HG03097 (cell line): ENCODE data around the gene TSC1.

Experiments
- ATAC-seq: cut with Tn5 transposase; IDR thresholded peaks from one replicate; pipeline ENCODE4 v1.9.1; 2021; ENCODE audit not compliant: unreplicated experiment, low FRiP score

The TSC1 gene

DNA sequence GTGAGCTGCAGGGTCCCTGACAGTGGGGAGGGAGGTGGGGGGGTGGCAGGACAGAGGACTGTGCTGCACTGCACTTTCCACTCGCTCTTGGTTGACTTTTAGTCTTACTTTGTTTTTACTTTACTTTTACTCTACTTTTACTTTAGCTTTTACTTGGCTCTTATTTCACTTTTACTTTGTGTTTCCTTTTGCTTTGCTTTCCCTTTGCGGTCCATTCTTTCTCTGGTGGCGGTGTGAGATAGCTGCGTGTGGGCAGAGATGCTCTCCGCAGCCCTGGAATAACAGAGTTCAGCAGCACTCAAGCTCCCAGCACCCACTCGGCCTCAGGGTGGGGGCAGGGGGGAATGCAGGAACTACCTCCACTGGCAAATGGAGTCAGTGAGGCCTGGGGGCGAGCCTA, 71.0 kb downstream of the TSC1 start:
- no peak for ATAC-seq

- no peak for ATAC-seq
These were observed 75.2 kb downstream of the TSC1 start for GRCh38 chr9:132869266-132869665.

- no peak for ATAC-seq
These were observed 77.5 kb downstream of the TSC1 start for GRCh38 chr9:132866898-132867297.

DNA sequence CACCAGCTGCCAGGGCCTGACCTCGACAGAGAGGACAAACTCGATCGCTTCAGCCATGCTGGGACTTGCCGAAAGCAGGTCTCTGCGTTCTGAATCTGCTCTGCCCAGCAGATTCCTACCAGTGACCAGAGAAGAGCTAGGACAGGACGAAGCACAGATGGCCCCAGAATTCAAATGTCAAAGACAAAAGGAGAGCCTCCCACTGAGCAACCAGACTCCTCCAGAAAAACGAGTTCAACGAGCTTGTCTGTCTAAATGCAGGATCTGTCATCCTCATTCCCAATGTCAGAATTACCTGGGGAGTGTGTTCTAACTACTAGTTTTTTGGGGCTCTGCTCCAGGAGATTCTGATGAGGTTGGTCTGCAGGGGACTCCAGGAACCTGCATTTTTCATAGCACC, 79.7 kb downstream of the TSC1 start:
- no peak for ATAC-seq

DNA sequence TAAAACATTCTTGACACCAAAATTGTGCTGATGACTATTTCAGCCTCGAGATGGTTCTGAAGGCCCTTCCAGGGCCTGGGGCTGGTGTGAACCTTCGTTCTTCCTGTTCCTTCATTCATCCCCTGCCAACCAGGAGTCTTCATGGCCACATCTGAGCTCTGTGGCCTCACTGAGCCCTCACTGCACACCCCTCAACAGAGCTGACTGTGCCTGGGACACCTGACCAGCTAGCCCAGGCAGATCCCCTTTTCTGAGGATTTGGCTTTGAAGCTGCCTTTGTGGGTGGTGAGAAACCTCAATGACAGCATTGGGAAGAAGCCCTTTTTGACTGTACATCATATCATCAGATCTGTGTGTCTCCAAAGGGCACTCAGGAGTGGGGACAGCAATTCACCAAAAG, 80.1 kb downstream of the TSC1 start:
- no peak for ATAC-seq

DNA sequence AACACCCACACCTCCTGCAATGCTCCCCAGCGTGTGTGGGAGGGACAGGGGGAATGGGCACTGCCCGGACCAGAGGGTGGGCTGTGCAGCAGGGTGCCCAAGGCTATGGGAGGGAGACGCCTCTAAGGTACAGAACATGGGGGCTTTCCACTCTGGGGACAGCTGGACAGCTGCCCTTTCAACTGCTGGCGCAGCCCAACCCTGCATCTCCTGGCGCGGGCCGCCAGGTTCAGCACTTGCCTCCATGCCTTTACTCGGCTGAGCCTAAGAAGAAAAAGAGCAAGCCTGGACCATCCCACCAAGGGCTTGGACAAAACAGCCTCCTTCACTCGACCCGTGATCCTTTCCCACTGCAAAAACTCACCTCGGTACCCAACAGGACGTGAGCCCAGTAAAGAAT, 81.3 kb downstream of the TSC1 start:
- no peak for ATAC-seq

- no peak for ATAC-seq
These were observed 81.9 kb downstream of the TSC1 start for GRCh38 chr9:132862533-132862932.

DNA sequence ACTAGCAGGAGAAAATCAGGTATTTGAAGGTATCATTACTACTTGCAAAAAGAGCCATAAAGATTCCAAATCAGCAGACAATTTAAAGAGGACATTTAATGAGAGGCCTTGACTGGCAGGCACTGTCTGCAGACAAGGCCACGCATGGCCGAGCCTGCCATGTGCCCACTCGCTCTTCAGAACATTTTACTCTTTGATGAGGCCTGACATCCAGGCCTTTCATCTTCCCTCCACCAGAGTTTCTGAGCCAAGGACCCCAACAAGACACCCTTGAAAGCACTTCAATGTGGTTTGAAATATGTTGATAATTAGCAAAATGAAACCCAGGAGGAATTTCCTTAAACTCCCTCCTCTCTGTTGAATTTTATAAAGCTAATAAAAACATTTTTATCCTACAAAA, 82.8 kb downstream of the TSC1 start:
- ATAC-seq: no peak

GRCh38 chr9:132858751-132859150, 85.7 kb downstream of the TSC1 start:
- no peak for ATAC-seq

- ATAC-seq: no peak
These were observed 86.6 kb downstream of the TSC1 start for GRCh38 chr9:132857616-132858342.

GRCh38 chr9:132857031-132857430, 87.4 kb downstream of the TSC1 start:
- no peak for ATAC-seq

- ATAC-seq: no peak
These were observed 88.5 kb downstream of the TSC1 start for GRCh38 chr9:132855904-132856303.

DNA sequence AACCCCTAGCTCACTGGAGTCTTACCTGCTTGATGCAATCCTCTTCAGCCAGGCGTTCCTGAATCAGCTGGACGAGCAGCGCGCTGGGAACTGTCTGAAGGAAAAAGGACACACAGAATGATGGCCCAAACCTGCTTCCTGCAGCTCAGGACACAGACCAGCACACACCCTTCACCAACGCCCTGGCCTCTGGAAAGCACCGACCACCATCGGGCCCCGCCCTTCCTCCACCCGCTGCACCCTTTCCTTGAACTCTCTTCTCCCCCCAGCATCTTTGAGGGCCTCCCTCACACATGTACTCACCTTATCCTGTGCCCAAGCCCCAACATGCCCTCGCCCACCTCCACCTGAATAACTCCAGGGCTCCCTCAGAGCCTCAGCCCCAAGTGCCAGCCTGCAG, 89.6 kb downstream of the TSC1 start:
- ATAC-seq: no peak

DNA sequence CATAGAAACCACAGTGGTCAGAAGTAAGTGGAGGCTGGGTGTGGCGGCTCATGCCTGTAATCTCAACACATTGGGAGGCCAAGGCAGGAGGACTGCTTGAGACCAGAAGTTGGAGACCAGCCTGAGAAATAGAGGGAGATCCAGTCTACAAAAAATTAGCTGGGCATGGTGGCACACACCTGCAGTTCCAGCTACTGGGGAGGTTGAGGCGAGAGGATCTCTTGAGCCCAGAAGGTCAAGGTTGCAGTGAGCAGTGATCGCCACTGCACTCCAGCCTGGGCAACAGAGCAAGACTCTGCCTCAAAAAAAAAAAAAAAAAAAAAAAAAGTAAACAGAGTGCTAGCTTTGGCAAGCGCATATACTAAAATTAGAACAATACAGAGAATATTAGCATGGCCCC, 90.9 kb downstream of the TSC1 start:
- ATAC-seq: no peak

DNA sequence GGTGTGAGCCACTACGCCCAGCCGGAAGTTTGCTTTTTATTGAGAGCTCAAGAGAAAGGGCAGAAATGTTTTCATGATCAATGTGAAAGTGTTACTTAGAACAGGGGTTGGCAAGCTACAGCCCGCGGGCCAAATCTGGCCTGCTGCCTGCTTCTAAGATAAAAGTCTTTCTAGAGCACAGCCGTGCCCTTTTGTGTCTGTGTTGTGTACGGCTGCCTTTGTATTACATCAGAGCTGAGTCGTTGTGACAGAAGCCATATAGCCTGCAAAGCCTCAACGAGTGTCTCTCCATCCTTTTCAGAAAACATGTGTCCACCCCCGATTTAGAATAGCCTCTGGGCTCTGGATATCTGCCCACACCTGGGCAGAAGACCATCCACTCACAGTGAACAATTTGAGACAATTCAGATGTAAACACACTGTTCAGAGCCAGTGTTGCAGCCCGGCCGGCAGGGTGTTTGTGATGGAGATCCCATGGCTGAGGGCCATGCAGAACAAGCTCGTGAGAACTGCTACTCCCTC, 95.2 kb downstream of the TSC1 start:
- no peak for ATAC-seq

GRCh38 chr9:132846918-132847515, 97.4 kb downstream of the TSC1 start:
- ATAC-seq: no peak

GRCh38 chr9:132846109-132846917, 98.1 kb downstream of the TSC1 start:
- ATAC-seq: no peak

GRCh38 chr9:132842124-132843044, 102.0 kb downstream of the TSC1 start:
- no peak for ATAC-seq
